IMR-90 (cell line): ENCODE results near the gene BMPER. TPM values are rescaled to one million over a fixed set of nuclear protein-coding genes. Genes with fewer than 3 reads are reported as not detected.

Experiments used
- ATAC-seq: fragments of 200-7000 bp; cut with Tn5 transposase; 2 replicates; pipeline ENCODE4 v1.9.1; 2020; ENCODE audit warnings: low read depth, mild to moderate bottlenecking, moderate library complexity
- BruUV-seq: library from RNA; stranded (reverse); fragments of 400-500 nt; replicated peaks from 2 replicates; lab custom pipeline; 2021; lab: Mats Ljungman, UMichigan
- CTCF ChIA-PET: fragments of 300-600 bp; formaldehyde crosslinking; extraction: SDS; loops from one replicate; lab custom pipeline; 2021; ENCODE audit warnings: antibody characterized with exemption; lab: Yijun Ruan, JAX
- POLR2A ChIA-PET: fragments of 300-600 bp; sonication (Branson Sonifier 250); formaldehyde crosslinking; loops from one replicate; lab custom pipeline; 2022; ENCODE audit warnings: antibody characterized with exemption; ENCODE audit not compliant: unreplicated experiment; lab: Charles Lee
- DNase-seq: peaks from one replicate; pipeline ENCODE4 v3.0.0; 2013
- H2AFZ ChIP-seq: replicated peaks from 2 replicates; pipeline ENCODE3; 2013; ENCODE audit warnings: low read length, mild to moderate bottlenecking; ENCODE audit not compliant: poor library complexity
- H2AK5ac ChIP-seq: 2 replicates; pipeline ENCODE4 v1.6.1; 2013; ENCODE audit warnings: low read depth, low read length, inconsistent platforms
- H2AK9ac ChIP-seq: replicated peaks from 2 replicates; pipeline ENCODE3; 2013; ENCODE audit warnings: mild to moderate bottlenecking, low read depth, low read length, moderate library complexity; ENCODE audit not compliant: poor library complexity
- H2BK120ac ChIP-seq: 2 replicates; pipeline ENCODE4 v1.6.1; 2013; ENCODE audit warnings: low read depth, low read length, inconsistent platforms
- H2BK15ac ChIP-seq: 3 replicates; pipeline ENCODE4 v1.6.1; 2013; ENCODE audit warnings: low read depth, low read length, inconsistent platforms
- H2BK20ac ChIP-seq: 2 replicates; pipeline ENCODE4 v1.6.1; 2013; ENCODE audit warnings: low read depth, mild to moderate bottlenecking, inconsistent platforms, low read length, moderate library complexity
- H2BK5ac ChIP-seq: 2 replicates; pipeline ENCODE4 v1.6.1; 2013; ENCODE audit warnings: mild to moderate bottlenecking, low read depth, low read length, inconsistent platforms; ENCODE audit not compliant: poor library complexity, severe bottlenecking
- H3K14ac ChIP-seq: replicated peaks from 2 replicates; pipeline ENCODE4 v1.6.1; 2013; ENCODE audit warnings: low read depth, low read length, inconsistent platforms
- H3K18ac ChIP-seq: 2 replicates; pipeline ENCODE4 v1.6.1; 2013; ENCODE audit warnings: low read depth, low read length, control low read depth
- H3K23ac ChIP-seq: 2 replicates; pipeline ENCODE4 v1.6.1; 2013; ENCODE audit warnings: low read depth, low read length, inconsistent platforms
- H3K27ac ChIP-seq: 2 replicates; pipeline ENCODE4 v1.5.1; 2013; ENCODE audit warnings: mild to moderate bottlenecking, control low read depth, low read length; ENCODE audit not compliant: insufficient read depth
- H3K27me3 ChIP-seq: 2 replicates; pipeline ENCODE4 v1.6.1; 2013; ENCODE audit warnings: low read length; ENCODE audit not compliant: control insufficient read depth, insufficient read depth
- H3K36me3 ChIP-seq: 2 replicates; pipeline ENCODE4 v1.6.1; 2013; ENCODE audit warnings: low read length, mixed read lengths; ENCODE audit not compliant: control insufficient read depth, insufficient read depth
- H3K4ac ChIP-seq: 2 replicates; pipeline ENCODE4 v1.6.1; 2013; ENCODE audit warnings: low read depth, low read length, inconsistent platforms
- H3K4me1 ChIP-seq: 2 replicates; pipeline ENCODE4 v1.6.1; 2013; ENCODE audit warnings: low read length, mixed read lengths; ENCODE audit not compliant: control insufficient read depth, insufficient read depth
- H3K4me2 ChIP-seq: 2 replicates; pipeline ENCODE4 v1.6.1; 2013; ENCODE audit warnings: low read depth, mild to moderate bottlenecking, control low read depth, low read length, moderate library complexity
- H3K4me3 ChIP-seq: 2 replicates; pipeline ENCODE4 v1.5.1; 2013; ENCODE audit warnings: low read depth, mild to moderate bottlenecking, control low read depth, low read length, moderate library complexity; ENCODE audit not compliant: insufficient read depth
- H3K56ac ChIP-seq: 2 replicates; pipeline ENCODE4 v1.6.1; 2013; ENCODE audit warnings: low read length, inconsistent platforms; ENCODE audit not compliant: insufficient read depth; ENCODE audit errors: extremely low read depth
- H3K79me1 ChIP-seq, 2 experiments: 2 replicates each; pipeline ENCODE4 v1.6.1; 2013; ENCODE audit warnings: low read length in 2 of 2, inconsistent platforms in 1 of 2, low read depth in 1 of 2
- H3K9ac ChIP-seq: 2 replicates; pipeline ENCODE4 v1.6.1; 2013; ENCODE audit warnings: low read depth, low read length, control low read depth
- H3K9me1 ChIP-seq: 2 replicates; pipeline ENCODE4 v1.6.1; 2013; ENCODE audit warnings: low read length, inconsistent platforms; ENCODE audit not compliant: insufficient read depth
- H3K9me3 ChIP-seq: 2 replicates; pipeline ENCODE4 v1.6.1; 2013; ENCODE audit warnings: low read length; ENCODE audit not compliant: control insufficient read depth, insufficient read depth
- H4K20me1 ChIP-seq: 2 replicates; pipeline ENCODE4 v1.6.1; 2013; ENCODE audit warnings: low read length, inconsistent platforms; ENCODE audit not compliant: insufficient read depth
- H4K5ac ChIP-seq: 2 replicates; pipeline ENCODE4 v1.6.1; 2013; ENCODE audit warnings: mild to moderate bottlenecking, low read depth, low read length, control low read depth
- H4K8ac ChIP-seq, 2 experiments: 2 replicates each; pipeline ENCODE4 v1.6.1; 2013; ENCODE audit warnings: low read depth in 2 of 2, low read length in 2 of 2, control low read depth in 1 of 2, inconsistent platforms in 1 of 2
- H4K91ac ChIP-seq: 2 replicates; pipeline ENCODE4 v1.6.1; 2013; ENCODE audit warnings: low read depth, low read length, inconsistent platforms; ENCODE audit not compliant: insufficient read depth
- MAFK ChIP-seq: IDR thresholded peaks from 2 replicates; pipeline ENCODE4 v1.6.1; 2012; ENCODE audit warnings: low read depth, low read length, improper control_type of control experiment
- RAD21 ChIP-seq: IDR thresholded peaks from 2 replicates; pipeline ENCODE4 v1.6.1; 2012; ENCODE audit warnings: low read length, improper control_type of control experiment
- SMC3 ChIP-seq: fragments of 150-350 bp; IDR thresholded peaks from 2 replicates; pipeline ENCODE4 v1.6.1; 2016; ENCODE audit warnings: low read depth, mild to moderate bottlenecking, antibody characterized with exemption, low read length, moderate library complexity
- WGBS, 2 experiments: methylation state at CpG; one replicate each; pipeline versions ENCODE4 v1.1.5 to v1.1.7; 2013; ENCODE audit warnings: missing lambda C conversion rate in 2 of 2; ENCODE audit not compliant: insufficient read length in 1 of 2; ENCODE audit errors: extremely low coverage in 2 of 2; 5-methylcytosine and 5-hydroxymethylcytosine counted together
- dilution Hi-C: fragments of 300-500 bp; cut with HindIII; formaldehyde crosslinking; loops from one replicate; pipeline ENCODE4 v1.14.3; 2018; ENCODE audit warnings: low sequenced_read_pairs; ENCODE audit not compliant: unreplicated experiment
- in situ Hi-C: fragments of 300-500 bp; cut with MboI; formaldehyde crosslinking; loops from 3 replicates; pipeline ENCODE4 v1.14.3; 2019; ENCODE audit warnings: low sequenced_read_pairs, inconsistent platforms, mixed read lengths
- intact Hi-C: fragments of 100-400 bp; cut with micrococcal nuclease; formaldehyde crosslinking; loops from 2 replicates; pipeline ENCODE4 v1.10.0; 2022
- polyA plus RNA-seq, 3 experiments: library from polyadenylated mRNA; depleted of rRNA; stranded (reverse); fragments of >200 nt; gene quantifications; 2 replicates each; pipeline ENCODE4 v1.2.3, GENCODE V29; 2012; ENCODE audit warnings: low replicate concordance in 1 of 3
- total RNA-seq: library from RNA; depleted of rRNA; stranded (reverse); fragments of >200 nt; gene quantifications from 2 replicates; pipeline ENCODE4 v1.2.3, GENCODE V29; 2012
- TF ChIP-seq, protein P1 (sequence below): fragments of 150-350 bp; IDR thresholded peaks from 2 replicates; pipeline ENCODE4 v1.6.1; 2016; ENCODE audit warnings: low read depth, mild to moderate bottlenecking, low read length, moderate library complexity, borderline replicate concordance
- TF ChIP-seq, protein P2 (sequence below): conservative IDR thresholded peaks from 2 replicates; pipeline ENCODE4 v1.5.1; 2012; ENCODE audit warnings: mild to moderate bottlenecking, low read depth, low read length, improper control_type of control experiment

BMPER gene
- total and polyA plus RNA-seq, 2 of the 4 experiments (the other 2 are of a cell fraction): 6.2 to 7.9 TPM

DNA sequence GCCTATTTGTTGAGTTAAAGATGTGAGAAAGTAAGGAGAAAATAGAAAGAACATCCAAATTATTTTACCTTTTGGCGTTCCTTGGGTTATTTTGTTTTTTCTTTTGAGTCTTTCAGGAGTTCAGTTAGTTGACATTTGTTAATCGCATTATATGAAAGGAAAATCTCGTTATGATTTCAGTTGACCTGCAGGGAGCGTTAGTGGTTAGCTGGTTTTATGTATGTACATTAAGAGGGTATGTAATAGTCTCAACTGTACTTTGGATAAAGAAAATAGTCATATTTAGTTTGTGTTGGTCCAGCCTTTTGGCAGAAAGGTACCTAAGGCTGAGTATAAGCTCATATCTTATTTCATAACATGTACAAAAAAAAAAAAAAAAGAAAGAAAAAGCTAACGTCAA is 4.0 kb downstream of the BMPER start:
- in situ Hi-C loops (no loop called here), intact Hi-C loops (loop anchor here (5.0 kb wide), 3 partner anchors 168 to 722 kb away; no protein-coding TSS in a partner anchor), dilution Hi-C loops (no loop called here)
- Histone ChIP-seq H3K9me3 (no peaks in the 10 kb centered on the region), H2BK15ac (no peak overlapping the region), H3K27me3 (no peaks in the 10 kb centered on the region), H2AK5ac (no peak overlapping the region), H4K20me1 (no peaks in the 10 kb centered on the region), H2AK9ac (no peak overlapping the region), H2BK120ac (no peak overlapping the region), H3K23ac (no peak overlapping the region), H3K4ac (no peak overlapping the region), H2BK5ac (no peak overlapping the region), H3K36me3 (peaks cover 1% of the 10 kb centered on the region; the same call in 1 of the 2 replicates), H3K79me1 (no peaks in the 10 kb centered on the region), H4K5ac (no peak overlapping the region), H3K14ac (no peak overlapping the region), H3K4me3 (no peak overlapping the region), H3K9me1 (no peaks in the 10 kb centered on the region), H4K8ac (no peak overlapping the region), H3K4me1 (no peaks in the 10 kb centered on the region; the same call in 1 of the 2 replicates), H4K91ac (no peak overlapping the region), H3K4me2 (no peak overlapping the region), H3K18ac (no peak overlapping the region), H2BK20ac (no peak overlapping the region), H3K27ac (no peak overlapping the region), H2AFZ (no peak overlapping the region), H3K9ac (no peak overlapping the region), H3K56ac (no peak overlapping the region)
- no TSS peak for BruUV-seq
- ATAC-seq: no peak
- no peak for TF ChIP-seq MAFK
- TF ChIP-seq, protein P1, sequence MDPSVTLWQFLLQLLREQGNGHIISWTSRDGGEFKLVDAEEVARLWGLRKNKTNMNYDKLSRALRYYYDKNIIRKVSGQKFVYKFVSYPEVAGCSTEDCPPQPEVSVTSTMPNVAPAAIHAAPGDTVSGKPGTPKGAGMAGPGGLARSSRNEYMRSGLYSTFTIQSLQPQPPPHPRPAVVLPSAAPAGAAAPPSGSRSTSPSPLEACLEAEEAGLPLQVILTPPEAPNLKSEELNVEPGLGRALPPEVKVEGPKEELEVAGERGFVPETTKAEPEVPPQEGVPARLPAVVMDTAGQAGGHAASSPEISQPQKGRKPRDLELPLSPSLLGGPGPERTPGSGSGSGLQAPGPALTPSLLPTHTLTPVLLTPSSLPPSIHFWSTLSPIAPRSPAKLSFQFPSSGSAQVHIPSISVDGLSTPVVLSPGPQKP: no peak
- TF ChIP-seq SMC3: 0 out of 2 replicates have a peak, but pooled peaks have one; percentile 10
- TF ChIP-seq, protein P2, sequence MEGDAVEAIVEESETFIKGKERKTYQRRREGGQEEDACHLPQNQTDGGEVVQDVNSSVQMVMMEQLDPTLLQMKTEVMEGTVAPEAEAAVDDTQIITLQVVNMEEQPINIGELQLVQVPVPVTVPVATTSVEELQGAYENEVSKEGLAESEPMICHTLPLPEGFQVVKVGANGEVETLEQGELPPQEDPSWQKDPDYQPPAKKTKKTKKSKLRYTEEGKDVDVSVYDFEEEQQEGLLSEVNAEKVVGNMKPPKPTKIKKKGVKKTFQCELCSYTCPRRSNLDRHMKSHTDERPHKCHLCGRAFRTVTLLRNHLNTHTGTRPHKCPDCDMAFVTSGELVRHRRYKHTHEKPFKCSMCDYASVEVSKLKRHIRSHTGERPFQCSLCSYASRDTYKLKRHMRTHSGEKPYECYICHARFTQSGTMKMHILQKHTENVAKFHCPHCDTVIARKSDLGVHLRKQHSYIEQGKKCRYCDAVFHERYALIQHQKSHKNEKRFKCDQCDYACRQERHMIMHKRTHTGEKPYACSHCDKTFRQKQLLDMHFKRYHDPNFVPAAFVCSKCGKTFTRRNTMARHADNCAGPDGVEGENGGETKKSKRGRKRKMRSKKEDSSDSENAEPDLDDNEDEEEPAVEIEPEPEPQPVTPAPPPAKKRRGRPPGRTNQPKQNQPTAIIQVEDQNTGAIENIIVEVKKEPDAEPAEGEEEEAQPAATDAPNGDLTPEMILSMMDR: peak; percentile 29; the same call in 1 of the 2 replicates
- TF ChIP-seq RAD21: peak; percentile 35; the same call in 1 of the 2 replicates
- WGBS, 2 experiments: no CpG with 5 or more reads among the region's 5 CpGs
- DNase-seq: no peak
- POLR2A ChIA-PET: no interaction called here
- CTCF ChIA-PET: interaction anchor here (1.1 to 1.4 kb wide), 4 partner anchors 12 to 24 kb away, joined by 3 to 11 read pairs (median 4); no protein-coding TSS in a partner anchor
